HG02938 (cell line): ENCODE measurements around the gene TBX19.

Source experiments
- ATAC-seq: cut with Tn5 transposase; IDR thresholded peaks from one replicate; pipeline ENCODE4 v1.9.1; 2021; ENCODE audit warnings: mild to moderate bottlenecking, moderate library complexity; ENCODE audit not compliant: unreplicated experiment

The TBX19 gene

DNA sequence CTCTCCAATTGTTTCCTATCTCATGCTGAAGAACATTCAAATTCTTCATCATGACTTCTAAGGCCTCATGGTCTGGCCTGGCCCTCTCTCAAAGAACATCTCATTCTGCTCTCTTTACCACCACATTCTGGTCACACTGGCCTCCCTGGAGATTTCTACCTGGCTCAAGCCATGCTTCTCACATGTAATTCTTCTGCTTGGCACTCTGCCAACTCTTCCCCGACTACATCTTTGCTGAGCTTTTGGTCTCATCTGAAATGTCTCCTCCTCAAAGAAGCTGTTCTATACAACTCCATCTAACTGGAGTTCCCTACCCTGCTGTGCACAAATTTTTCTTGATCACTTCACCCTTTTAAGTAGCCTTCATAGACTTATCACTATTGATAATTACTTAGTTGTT, 1.4 kb upstream of the TBX19 start:
- ATAC-seq, result no peak

GRCh38 chr1:168281603-168282325, 1.1 kb downstream of the TBX19 start:
- no peak for ATAC-seq

DNA sequence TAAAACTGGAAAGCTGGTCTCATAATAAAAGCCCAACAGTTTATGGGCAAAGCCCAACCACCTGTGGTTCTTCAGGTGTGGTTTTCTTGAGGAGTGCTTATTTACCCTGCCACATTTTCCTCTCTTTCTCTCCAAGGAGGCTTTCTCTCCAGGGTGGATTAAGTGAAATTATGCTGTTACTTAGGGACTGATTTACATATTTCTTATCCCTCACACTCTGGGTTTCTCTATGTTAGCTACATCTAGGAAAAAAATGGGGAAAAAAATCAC, 4.8 kb downstream of the TBX19 start:
- no peak for ATAC-seq

GRCh38 chr1:168285971-168286927, 5.6 kb downstream of the TBX19 start:
- ATAC-seq, result no peak

DNA sequence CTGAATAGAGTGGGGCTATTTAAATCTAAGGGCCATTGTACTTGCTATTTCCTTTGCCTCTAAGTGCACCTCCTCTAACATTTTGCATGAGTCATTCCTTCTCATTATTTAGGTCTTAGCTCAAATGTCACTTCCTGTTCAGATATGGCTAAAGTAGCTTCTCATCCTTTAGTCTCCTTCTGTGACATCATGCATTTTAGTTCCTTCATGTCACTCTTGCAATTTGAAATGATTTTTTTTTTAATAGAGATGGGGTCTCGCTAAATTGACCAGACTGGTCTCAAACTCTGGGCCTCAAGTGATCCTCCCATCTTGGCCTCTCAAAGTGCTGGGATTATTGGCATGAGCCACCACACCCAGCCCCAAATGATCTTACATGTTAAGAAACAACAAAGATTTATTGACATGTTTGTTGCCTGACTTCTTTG, 6.6 kb downstream of the TBX19 start:
- no peak for ATAC-seq

GRCh38 chr1:168288311-168289052, 7.8 kb downstream of the TBX19 start:
- no peak for ATAC-seq

DNA sequence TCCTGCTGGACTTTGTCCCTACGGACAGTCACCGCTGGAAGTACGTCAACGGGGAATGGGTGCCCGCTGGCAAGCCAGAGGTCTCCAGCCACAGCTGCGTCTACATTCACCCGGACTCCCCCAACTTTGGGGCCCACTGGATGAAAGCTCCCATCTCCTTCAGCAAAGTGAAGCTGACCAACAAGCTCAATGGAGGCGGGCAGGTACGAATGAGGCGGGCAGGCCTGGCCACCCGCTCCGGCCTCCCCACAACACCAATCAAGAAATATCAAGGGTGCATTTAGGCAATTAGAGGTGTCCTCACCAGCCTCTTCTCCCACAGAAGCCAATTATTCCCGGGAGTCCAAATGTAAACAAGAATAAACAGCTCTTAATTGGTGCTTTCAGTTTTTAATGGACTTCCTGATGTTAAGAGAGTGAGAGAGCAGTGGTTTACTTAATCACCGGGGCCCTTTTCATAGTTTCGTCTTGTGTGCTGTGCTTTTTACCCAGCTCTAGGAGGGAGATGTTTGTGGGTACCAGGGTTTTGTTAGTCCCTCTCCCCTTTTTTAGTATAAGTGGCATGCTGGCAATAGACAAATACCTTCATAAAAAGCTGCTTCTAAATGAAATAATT, 10.7 kb downstream of the TBX19 start:
- ATAC-seq, result no peak

DNA sequence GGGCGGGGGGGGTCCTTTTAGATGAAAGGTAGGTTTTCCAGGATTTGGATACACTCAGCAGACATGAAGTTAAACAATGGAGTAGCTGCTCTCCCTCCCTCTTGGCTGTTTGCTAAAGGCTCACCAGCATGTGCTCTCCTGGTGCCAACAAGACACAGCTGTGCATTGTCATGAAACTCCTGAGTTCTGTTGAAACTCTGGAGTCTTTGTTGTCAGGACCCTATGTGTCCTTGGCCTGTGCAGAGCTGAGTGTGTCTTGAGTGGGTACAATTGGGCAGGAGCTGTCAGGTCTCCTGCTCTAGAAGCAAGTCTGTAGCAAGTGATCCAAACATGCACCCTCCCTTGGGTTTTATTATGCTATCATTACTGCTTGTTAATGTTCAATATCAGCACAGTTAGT, 12.7 kb downstream of the TBX19 start:
- ATAC-seq, result no peak

DNA sequence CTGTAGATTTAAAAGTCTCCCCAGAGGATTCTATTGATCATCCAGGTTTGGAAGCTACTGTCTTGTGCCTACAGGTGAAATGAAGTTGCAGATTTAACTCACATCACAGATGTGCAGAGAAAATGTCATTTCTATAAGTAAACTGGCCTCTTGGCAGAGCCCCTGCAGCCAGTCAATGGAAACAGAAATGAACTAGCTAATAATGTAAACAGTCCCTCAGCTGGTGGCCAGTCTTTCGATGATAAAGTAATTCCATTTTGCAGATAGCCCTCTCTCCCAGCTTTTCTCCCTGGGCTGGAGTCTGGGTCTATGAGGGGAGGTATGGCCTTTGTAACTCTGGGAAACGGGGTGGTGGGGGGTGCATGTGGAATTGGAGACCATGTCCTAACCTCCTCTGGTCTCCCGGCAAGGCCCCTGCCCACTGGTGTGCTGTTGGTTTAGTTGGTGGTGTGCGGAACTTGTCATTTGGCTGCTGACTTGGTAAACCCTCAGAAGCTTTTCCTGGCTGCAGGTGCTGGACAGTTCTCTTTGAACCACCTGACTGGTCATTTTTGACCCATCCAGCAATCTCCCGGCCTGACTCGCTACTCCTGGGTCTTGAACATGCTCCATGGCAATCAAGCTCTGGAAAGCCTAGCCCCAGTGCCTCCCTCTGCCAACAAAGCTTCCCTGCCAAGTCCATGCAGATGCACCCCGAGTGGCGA, 14.9 kb downstream of the TBX19 start:
- no peak for ATAC-seq

- ATAC-seq, result no peak
These were observed 16.5 kb downstream of the TBX19 start for GRCh38 chr1:168297019-168297730.

DNA sequence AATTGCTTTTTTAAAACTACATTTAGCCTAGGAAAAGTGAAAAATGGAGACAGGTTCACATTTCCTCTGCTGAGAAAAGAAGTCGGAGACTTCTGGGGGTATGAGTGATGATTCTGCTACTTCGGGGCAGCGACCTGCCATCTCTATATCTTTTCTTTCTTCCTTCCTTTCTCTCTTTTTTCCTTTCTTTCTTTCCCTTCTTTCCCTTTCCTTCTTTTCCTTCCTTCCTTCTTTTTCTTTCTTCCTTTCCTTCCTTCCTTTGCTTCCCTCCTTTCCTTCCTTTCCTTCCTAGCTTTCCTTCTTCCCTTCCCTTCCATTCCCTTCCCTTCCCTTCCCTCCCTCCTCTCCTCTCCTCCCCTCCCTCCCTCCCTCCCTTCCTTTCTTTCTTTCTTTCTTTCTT, 17.8 kb downstream of the TBX19 start:
- ATAC-seq, result no peak

GRCh38 chr1:168300626-168301025, 19.9 kb downstream of the TBX19 start:
- no peak for ATAC-seq

- ATAC-seq, result no peak
These were observed 21.1 kb downstream of the TBX19 start for GRCh38 chr1:168301664-168302320.

GRCh38 chr1:168303716-168304540, 23.3 kb downstream of the TBX19 start:
- ATAC-seq, result no peak

- no peak for ATAC-seq
These were observed 24.2 kb downstream of the TBX19 start for GRCh38 chr1:168304865-168305264.

GRCh38 chr1:168312718-168313604, 32.3 kb downstream of the TBX19 start:
- ATAC-seq, result no peak

DNA sequence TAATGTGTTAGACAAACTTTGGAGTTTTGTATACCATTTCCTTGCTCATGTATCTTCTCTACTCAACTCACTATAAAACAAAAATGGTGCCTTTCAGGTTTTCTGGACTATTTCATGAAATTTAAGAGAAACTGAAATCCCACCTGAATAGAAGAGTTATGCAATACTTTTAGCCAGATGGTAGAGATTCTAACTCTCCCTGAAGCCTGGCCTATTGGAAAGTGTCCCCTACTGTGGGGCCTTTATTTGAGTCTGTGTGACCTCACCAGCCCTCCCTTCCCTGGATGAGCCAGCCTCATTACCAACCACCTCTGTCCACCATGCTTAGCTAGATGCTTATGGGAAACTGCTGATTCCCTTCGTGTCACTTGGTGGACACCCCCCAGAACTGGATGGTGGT, 35.5 kb downstream of the TBX19 start:
- ATAC-seq, result no peak

DNA sequence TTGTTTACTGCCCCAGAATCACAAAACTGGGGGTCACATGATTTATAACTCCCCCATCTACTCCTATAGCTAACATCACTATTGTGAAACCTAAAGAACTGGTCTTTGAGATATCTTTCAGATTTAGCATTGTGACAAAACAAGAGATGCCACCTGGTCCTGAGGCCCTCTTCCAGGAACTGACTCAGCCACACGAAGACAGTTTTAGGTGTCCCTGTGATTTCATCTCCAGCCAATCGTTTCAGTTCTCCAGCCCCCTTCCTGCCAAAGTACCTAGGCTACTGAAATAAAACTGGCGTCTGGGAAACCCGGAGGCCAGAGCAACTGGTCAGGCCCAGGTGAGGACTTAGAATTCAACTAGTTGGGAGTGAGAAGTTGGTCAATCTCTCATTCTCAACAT, 36.6 kb downstream of the TBX19 start:
- no peak for ATAC-seq
